Adrenal gland (tissue), 5 donors: Measurements from ENCODE around the gene TBL1Y.

Source experiments
- CTCF ChIP-seq, 6 experiments: fragments of 450-650 bp in 4 of 6; fragments of 200-600 bp in 2 of 6; sonication (generic) in 1 of 6; IDR thresholded peaks; 1 replicate in 5 of 6; 2 replicates in 1 of 6; pipeline versions ENCODE4 v1.5.1 to v1.8.0; 2016 to 2021; ENCODE audit warnings: antibody characterized with exemption in 6 of 6, mild to moderate bottlenecking in 2 of 6, moderate library complexity in 1 of 6
- POLR2A ChIP-seq, 2 donors: fragments of 450-650 bp; IDR thresholded peaks; one replicate each; pipeline ENCODE4 v1.6.1; 2017; ENCODE audit warnings: antibody characterized with exemption in 2 of 2, mild to moderate bottlenecking in 2 of 2, moderate library complexity in 1 of 2
- donor health status: DM: no; HTN: no; CAD: no.

GRCh38 chrY:7092836-7093235, 182.3 kb downstream of the TBL1Y start:
- TF ChIP-seq CTCF (IDR thresholded peaks at IDR 0.05), result no peak
- TF ChIP-seq POLR2A (IDR thresholded peaks at IDR 0.05), result no peak
